HG03097 (cell line): ENCODE data around the gene SVIL.
"Not testable (repeated sequence)": the region's sequence is repeated elsewhere in the genome, so short reads cannot be mapped to it uniquely, and the experiment has no call there.

Experiments used
- ATAC-seq: cut with Tn5 transposase; IDR thresholded peaks from one replicate; pipeline ENCODE4 v1.9.1; 2021; ENCODE audit not compliant: unreplicated experiment, low FRiP score

SVIL gene

DNA sequence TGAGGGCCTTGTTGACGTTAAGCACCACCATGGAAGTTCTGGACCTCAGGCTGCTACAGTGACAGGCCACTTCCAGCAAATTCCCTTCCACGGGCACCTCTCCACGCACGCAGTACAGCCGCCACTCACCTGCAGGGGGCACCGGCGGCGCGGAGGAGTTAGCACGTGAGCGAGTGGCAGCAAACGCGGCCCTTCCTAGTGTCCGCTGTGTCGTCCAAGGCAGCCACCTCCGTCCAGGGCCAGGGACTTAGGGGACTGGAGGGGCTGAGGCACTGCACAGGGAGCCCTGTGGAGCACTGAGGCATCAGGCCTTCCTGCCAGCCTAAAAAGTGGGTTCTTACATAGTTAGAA lies 164.4 kb downstream of the SVIL start:
- no peak for ATAC-seq

DNA sequence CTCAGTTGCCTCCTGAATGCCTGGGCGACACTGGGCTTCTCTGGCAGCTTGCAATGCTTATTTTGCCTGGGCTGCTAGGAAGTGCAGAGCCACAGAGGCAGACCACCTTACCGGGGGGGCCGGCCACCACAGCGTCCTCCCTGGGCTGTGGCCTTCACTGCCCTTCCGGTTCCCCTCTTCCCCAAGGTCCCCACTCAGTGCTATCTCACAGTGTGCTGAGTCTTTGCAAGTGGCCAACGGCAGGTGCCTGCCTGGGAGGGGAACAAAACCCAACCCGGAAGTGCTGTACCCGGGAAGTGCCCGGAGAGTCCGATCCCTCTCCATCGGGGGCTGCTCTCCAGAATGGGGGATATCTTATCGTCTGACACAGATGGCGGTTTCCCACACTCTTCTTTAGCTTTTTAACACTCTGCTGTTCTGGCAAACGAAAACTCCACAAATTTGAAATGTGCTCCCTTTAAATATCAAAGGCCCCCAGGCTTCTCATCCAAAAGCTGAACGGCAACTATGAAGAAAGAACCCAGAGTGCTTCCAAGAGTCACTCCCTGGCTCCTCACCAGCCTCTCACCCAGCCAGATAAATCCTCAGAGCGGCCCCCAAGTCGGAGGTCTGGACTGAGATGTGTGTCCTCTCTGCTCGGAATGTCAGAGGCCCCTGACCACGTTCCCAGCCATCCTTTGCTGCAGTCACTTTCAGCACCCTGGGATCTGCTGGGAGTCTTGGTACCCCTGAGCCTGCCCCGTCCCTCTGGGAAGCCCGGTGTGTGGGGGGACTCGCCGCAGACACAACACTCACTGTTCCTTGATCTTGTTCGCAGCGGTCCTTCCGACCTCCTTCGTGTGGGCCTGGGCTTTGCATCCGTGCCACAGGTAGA lies 165.1 kb downstream of the SVIL start:
- no peak for ATAC-seq

DNA sequence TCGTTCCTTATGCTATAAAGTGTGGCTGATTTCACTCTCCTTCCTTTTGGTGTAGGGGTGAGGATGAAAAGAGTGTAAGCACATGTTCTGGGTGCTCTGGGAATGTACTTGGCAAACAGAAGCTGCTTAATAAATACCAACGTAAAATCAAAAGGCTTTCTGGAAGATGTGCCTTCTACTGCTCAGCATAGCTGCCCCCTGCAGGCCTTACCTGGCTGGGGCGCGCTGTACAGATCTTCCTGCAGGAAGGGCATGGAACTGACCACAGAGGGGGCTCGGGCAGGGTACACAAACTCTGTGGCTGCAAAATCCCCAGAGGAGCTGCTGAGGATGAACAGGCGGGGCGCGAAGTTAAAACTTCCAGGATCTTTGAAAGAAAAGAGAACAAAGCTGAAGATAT lies 169.4 kb downstream of the SVIL start:
- no peak for ATAC-seq

DNA sequence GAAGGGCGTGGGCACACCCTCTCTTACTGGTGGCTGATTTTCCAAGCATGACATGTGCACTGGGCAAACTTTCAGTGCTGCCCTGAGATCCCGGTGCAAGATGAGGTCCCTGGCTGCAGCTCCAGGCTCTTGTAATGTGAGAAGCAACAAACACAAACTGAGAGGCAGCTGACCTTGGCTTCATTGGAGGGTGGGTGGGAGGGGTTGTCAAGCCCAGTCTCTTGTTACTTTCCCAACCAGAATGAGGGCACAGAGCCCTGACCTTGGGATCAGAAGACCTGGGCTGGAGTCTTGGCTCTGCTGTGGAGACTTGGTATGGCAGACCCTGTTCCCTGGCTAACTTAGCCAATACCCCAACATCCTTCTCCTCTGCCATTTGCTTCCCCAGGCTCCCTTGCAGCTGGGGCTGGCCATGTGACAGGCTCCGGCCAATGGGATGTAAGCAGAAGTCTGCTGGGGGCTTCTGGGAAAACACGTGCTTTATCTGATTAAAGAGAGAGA lies 170.1 kb downstream of the SVIL start:
- not testable (repeated sequence) for ATAC-seq

DNA sequence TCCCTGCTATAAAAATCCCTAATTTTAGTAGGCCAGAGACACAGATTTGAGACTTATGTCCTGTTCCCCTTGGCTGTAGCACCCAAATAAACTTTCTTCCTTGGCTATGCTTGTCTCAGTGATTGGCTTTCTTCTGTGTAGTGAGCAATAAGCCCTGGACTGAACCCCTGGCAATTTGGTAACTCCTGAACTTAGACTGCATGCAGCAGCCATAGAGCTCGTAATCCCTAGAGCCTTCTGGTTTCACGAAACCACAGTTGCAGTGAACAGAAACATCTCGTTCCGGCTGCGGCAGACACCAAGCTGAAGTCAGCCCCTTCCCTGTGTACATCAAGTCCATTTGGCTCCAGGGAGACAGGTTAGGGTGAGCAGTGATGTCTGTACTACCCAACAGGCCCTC lies 173.7 kb downstream of the SVIL start:
- ATAC-seq, result no peak

DNA sequence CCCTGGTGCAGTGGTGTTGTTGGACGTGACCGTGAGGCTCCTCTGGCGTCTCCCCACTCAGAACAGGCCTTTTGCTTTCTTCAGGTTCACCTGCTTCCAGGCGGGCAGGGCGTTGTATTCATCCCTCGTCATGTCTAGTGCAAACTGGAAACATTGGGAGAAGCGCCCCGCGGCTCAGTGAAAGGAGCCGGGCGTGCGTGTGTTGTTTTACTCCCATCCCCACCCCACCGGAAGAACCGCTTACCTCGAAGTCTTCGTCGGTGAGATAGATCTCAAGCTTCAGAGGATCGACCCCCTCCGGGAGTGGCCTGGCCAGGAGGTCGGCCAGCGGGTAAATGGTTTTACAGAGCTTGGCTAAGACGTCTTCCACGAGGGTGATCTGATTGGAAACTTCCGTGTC lies 176.6 kb downstream of the SVIL start:
- not testable (repeated sequence) for ATAC-seq

DNA sequence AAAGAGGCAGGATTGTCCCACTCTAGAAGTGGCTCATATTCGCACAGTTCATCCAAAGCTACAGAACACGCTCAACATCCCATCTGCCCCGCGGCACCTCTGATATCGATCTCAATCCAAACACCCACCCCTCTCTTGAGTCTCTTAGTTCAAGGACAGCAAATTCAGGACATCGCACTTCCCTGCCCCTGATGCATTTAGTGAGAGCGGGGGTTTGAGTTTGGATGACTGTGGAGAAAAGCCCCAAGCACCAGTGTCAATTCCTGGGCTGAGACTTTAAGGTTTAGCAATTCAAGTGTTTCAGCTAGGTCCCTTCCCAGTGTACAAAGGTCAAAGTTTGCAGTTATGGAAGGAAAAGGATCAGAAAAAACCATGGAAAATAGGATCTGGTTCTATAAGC lies 179.7 kb downstream of the SVIL start:
- ATAC-seq, result no peak

DNA sequence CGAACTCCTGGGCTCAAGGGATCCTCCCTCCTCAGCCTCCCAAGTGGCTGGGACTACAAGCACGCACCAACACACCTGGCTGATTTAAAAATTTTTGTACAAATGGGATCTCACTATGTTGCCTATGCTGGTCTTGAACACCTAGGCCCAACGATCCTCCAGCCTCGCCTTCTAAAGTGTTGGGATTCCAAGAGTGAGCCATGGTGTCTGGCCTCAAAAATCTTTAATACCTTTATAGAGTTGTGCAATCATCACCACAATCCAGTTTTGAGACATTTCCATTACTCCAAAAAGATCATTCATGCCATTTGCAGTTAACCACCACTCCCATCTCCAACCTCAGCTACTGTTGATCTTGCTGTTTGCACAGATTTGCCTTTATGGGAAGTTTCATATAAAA lies 180.5 kb downstream of the SVIL start:
- no peak for ATAC-seq

DNA sequence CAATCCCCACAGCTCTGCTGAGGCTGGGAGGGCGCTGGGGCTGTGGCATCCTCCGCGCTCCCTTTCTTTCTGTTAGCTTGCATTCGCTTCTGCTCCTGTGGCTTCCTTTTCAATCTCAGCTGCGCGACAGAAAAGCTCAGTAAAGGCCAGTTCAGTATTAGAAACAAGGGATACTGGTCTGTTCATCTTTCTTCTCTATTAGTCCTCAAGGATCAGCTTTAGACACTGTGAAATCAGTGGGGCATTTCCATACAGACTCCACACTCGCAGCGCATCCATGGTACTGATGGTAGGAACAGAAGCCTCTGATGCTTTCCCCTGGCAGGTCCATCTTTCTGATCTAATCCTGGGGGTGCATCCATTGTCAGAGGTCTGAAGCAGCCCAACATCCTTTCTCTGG lies 182.2 kb downstream of the SVIL start:
- no peak for ATAC-seq

DNA sequence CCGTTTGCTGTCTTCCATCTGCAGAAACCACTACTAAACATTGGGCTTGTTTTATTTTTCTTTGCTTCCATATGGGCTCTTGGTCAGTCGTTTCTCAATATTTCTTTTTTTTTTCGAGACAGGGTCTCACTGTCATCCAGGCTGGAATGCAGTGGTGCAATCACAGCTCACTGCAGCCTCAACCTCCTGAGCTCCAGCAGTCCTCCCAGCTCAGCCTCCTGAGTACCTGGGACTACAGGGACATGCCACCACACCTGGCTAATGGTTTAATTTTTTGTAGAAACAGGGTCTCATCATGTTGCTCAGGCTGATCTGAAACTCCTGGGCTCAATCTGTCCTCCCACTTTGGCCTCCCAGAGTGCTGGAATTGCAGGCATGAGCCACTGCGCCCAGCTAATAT lies 182.8 kb downstream of the SVIL start:
- no peak for ATAC-seq

DNA sequence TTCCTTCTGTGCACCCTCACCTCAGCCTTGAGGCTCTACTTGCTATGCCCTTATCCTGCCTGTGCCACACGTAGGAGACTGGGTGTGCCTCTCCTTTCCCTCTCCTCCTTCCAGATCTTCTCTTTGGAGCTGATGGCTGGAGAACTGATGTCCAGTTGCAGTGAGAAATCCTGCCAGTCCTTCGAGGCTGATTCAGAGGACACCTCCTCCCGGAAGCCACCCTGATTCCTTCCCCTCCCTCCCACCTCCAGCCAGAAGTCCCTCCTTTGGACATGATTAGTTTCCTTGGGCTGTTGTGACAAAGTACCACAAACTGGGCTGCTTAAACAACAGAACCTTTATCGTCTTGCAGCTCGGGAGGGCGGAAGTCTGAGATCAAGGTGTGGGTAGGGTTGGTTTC lies 184.4 kb downstream of the SVIL start:
- no peak for ATAC-seq

DNA sequence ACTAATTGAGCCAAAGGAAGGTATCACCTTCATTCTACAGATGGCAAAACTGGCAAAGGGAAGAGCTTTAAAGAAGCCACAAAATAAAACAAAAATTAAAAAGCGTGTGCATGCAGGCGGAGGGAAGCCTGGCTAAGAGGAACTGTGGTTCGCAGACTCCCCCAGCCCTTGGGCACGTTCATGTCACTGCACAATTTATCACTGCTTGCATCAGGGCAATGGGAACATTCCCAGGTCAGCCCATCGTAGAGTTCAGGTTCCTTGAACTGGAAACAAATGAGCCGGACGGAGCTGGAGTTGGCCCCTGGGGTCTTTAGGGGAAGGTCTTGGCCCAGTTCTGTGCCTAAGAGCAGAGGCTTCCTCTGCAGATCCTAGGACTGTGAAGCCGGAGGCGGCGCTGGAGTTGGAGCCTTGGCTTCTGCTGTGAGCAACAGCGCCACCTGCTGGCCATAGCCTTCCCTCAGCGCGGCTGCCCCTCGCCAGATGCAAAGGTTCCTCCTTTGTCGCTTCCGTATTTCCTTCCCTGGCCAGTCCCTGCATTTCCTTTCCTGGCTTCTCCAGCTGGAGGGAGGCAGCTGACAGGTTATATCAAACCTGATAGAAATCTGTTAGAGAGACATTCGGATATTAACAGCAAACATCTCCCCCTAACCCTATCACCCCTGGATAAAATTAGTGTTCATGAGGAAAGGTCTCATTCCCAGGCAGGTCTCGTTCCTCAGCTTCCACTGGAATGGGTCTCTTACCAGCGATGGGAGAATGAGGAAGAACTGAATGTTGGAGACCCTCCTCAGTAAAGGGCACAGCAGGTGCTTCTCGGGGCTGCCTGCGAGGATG lies 185.8 kb downstream of the SVIL start:
- ATAC-seq, result peak; percentile 77

DNA sequence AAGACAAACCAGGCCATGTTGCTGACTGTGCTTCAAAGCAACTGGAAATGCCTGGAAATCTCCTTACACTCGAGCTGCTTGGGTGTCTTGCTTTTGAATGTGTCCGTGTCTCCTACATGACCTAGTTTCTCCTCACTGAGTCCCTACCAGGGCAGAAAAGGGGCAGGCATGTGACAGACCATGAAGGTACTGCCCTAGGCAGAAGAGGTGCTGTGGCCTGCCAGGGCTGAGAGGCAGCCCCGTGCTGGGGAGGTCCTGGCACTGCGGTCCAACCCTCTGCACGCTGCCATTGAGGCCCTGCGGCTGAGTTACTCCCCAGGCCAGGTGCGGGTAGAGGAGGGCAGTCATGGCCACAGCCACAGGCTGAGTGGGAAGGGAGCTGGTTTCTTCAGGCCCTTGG lies 186.6 kb downstream of the SVIL start:
- no peak for ATAC-seq

DNA sequence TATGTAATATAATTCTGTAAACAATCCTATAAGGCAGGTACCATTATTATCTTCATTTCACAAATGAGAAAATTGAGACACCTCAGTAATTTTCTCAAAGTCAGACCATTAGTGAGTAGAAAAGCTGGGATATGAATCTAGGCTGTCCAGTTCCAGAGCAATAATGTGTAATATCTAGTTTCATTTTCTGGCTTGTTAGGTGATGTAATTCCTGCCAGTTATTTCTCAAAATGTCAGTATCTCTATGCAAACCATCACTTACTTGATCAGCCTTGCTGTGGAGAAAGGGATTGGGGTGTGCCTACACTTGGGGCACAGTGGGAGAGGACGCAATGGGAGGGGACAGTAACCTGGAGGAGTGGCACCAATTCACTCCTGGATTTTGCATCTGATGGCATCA lies 188.4 kb downstream of the SVIL start:
- ATAC-seq, result no peak

DNA sequence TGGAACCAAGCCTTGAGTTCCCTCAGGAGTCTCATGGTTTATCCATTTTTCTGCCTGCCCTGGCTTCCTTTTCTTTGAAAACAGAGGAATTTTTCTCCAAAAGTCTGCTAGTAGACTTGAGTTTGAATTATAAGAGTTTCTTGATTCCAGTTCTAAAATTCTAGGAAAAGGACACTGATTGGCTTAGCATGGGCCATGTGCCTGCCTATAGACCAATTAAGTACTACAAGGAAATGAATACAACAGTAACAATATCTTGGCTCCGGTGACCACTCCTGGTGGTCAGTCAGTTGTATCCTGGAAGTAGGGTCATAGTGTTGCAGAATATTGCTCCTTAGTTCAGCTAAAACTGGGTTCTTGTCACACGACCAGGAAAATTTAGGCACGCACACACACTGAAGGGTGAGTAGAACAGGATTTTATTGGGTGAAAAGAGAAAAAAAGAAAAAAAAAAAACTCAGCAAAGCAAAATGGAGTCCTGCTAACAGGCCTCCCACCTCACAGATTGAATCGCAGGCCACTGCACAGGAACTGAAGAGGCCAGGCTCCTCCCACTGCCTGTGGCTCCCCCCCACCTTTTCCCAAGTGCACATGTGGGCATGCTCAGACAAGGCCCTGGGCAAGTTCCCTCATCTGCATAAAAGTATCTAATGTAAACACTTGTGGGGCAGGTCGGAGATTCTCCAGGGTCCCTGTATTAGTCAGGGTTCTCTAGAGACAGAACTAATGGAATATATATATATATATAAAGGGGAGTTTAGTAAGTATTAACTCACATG lies 190.8 kb downstream of the SVIL start:
- no peak for ATAC-seq

DNA sequence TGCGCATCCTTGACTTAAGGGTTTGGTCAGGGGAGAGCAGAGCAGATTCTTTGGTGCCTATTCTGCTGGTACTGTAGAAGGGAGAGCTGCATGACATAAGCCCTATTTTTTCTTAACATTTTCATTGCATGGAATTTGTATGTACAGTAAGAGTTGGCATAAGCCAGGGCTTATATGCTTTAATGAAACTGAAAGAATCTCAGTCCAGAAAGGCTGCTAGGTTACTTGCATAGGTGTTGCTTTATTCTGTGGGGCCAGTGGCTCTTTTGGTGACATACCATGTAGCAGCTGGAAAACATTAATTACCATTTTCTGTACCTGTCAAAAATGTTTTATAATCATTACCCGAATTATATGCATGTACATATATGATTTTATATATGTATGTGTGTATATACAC lies 193.8 kb downstream of the SVIL start:
- no peak for ATAC-seq

DNA sequence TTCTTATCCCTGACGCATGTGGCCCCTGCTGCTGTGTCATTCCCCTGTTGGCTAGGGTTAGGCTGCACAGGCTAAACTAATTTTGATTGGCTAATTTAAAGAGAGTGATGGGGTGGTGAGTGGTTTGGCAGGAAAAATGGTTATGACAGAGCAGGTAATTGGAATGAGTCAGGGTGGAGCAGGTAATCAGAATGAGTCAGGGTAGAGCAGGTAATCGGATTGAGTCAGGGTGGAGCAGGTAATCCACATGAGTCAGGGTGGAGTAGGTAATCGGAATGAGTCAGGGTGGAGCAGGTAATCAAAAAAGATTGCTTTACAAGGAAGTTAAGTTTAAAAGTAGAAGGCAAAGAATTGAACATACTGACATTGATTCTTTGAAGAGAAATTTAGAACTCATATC lies 195.8 kb downstream of the SVIL start:
- ATAC-seq, result not testable (repeated sequence)

DNA sequence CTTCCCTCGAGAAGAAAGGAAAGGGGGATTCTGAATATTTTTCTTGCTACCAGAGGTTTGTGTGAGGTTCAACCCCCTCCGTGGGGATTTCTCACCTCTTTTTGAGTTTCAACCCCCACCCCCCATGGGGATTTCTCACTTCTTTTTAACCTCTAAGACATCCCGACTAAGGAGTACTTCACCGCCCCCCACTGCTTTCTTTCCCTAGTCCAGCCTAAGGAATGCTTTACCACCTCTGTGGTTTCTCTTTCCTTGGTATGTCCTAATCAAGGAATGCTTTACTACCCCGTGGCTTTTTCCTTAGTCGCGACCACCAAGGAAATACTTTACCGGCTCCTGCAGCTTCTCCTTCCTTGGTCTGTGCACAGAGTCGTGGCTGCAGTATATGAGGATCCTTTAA lies 196.5 kb downstream of the SVIL start:
- ATAC-seq, result no peak

DNA sequence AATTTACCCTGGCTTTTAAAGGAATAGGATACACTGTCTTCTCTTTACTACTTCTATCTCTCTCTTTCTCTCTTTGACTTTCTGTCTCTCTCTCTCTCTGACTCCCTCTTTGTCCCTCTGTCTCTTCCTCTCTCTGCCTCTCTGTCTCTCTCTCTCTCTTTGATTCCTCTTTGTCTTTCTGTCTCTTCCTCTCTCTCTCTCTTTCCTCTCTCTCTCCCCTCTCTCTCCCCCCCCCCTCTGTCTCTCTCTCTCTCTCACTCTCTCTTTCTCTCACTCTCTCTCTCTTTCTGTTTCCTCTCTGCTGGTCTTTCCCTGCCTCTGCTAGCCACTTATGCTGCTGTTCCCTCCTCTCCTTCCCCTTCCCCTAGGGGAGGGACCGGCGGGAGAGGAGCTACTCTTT lies 196.9 kb downstream of the SVIL start:
- ATAC-seq, result no peak

DNA sequence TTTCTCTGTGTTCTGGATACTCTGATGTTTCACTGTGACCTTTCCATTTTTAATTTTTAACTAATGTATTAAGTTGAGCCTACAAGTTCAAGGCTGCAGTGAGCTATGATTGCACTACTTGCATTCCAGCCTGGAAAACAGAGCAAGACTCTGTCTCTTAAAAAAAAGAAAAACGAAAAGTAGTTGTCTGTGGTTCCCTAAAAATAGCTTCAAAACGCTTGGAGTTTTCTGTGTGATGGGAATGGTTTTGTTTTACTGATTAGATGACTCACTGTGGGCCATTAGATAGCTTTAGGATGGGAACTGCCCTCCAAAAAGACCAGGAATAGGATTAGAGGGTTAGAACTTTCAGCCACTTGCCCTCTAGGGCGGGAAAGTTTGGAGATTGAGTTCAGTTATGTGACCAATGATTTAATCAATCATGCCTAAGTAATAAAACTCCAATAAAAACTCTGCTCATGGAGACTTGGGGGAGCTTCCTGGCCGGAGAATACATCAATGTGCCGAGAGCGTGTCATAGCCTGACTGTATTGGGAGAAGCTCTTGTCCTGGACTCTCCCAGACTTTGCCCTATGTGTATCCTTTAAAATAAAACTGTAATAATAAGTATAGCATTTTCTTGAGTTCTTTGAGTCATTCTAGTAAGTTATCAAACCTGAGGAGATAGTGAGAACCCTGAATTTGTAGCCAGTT lies 198.8 kb downstream of the SVIL start:
- ATAC-seq, result no peak
